Left colon (tissue), 2 donors: Measurements from ENCODE around the gene POLR1F. TPM values are rescaled to one million over a fixed set of nuclear protein-coding genes. Genes with fewer than 3 reads are reported as not detected.
"Not testable (repeated sequence)": the region's sequence is repeated elsewhere in the genome, so short reads cannot be mapped to it uniquely, and the experiment has no call there.

ENCODE experiments used
- ATAC-seq: fragments of 200-7000 bp; cut with Tn5 transposase; one replicate; pipeline ENCODE4 v1.9.1; 2020; ENCODE audit warnings: mild to moderate bottlenecking, moderate library complexity
- DNase-seq, 2 donors: peaks; one replicate each; pipeline ENCODE4 v3.0.0-alpha.2; 2020
- intact Hi-C, 2 donors: fragments of 100-400 bp; cut with DNase I in 1 of 2; cut with micrococcal nuclease in 1 of 2; formaldehyde crosslinking; loops; one replicate each; pipeline versions ENCODE4 v1.11.2 to v1.14.0; 2022; cut with DNase I, micrococcal nuclease
- microRNA-seq, 2 donors: library from miRNA; unstranded; fragments of <30 nt; microRNA quantifications; one replicate each; pipeline versions ENCODE4 v1.1.0 to v1.2.0, GENCODE V29; 2020
- total RNA-seq, 2 donors: library from RNA; stranded (reverse); fragmentation: NEBNext Ultra II Directional; extraction: Animal tissue kit (Norgen Biotek cat#: 25700); gene quantifications; one replicate each; pipeline ENCODE4 v1.2.1, GENCODE V29; 2021
- donor health status: DM: no; HTN: no; CAD: no.
- donor health status: DM: yes; HTN: yes; CAD: no.

Gene POLR1F
- total RNA-seq, 2 donors from 2014 or later: 7.5 to 11.3 TPM

DNA sequence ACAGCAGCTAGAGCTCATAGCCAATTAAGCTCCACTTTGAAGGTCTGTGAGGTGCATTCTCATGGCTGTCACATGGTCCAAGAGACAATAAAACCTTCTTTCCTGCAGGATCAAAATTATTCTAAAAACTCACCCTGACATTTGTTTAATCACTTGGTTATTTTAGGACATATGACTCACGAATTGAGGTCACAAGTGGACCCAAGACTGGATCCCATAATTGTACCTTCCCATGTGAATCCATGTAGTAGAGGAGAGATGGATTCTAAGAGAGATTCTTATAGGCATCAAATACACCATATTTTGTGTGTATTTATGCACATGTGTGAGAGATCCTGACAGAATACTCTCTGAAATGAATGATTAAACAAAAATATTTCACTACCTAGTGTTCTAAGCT, 18.1 kb downstream of the POLR1F start:
- DNase-seq (no peak), ATAC-seq (no peak)
- intact Hi-C loops: no loop called here

DNA sequence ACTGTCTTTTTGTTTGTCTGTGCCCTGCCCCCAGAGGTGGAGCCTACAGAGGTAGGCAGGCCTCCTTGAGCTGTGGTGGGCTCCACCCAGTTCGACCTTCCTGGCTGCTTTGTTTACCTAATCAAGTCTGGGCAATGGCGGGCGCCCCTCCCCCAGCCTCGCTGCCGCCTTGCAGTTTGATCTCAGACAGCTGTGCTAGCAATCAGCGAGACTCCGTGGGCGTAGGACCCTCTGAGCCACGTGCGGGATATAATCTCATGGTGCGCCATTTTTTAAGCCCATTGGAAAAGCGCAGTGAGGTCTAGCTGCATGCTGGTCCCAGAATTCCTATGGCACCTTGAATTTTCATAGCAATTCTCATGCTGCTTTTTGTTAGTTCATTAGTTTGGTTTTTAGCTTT, 19.7 kb downstream of the POLR1F start:
- ATAC-seq, intact Hi-C loops, DNase-seq: not testable (repeated sequence)

DNA sequence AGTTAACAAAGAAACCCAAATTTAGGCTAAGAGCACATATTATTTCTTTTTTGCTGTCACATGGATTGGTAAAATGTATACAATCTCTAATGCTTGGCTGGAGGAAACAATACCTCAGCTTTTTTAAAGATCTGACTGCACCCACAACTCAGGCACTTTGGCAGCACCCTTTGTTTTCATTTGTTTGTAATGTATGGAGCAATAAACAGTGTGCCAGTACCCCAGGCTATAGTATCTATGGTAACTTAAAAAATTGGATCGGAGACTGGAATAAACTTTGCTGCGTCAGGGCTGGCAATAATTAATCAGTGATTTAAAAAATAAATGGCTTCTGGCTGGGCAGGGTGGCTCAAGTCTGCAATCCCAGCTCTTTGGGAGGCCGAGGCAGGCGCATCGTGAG, 27.2 kb downstream of the POLR1F start:
- intact Hi-C loops: no loop called here
- ATAC-seq (no peak), DNase-seq (no peak)

DNA sequence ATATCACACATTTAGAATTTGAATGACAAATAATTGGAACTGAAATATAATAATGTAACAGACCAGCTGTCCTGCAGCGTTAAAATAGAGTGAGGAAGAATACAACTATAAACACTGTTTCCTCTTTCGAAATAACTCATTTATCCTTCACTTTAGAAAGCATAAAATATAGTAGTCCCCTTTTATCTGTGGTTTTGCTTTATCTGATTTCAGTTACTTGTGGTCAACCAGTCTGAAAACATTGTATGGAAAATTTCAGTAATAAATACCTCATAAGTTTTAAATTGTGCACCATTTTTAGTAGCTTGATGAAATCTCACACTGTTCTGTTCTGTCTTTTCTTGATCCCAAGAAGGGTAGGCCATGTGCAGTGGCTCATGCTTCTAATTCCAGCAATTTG, 31.7 kb downstream of the POLR1F start:
- intact Hi-C loops: no loop called here
- ATAC-seq: no peak

DNA sequence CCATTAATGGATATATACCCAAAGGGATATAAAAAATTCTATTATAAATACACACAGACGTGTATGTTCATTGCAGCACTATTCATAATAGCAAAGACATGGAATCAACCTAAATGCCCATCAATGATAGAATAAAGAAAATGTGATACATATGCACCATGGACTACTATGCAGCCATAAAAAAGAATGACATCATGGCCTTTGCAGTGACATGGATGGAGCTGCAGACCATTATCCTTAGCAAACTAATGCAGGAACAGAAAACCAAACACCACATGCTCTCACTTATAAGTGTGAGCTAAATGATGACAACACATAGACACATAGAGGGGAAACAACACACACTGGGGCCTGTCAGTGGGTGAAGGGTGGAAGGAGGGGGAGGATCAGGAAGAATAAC, 33.0 kb downstream of the POLR1F start:
- DNase-seq (no peak), ATAC-seq (no peak)
- intact Hi-C loops: no loop called here

More for the DNA sequence above, 31.7 kb downstream of the POLR1F start:
- no peak for DNase-seq

DNA sequence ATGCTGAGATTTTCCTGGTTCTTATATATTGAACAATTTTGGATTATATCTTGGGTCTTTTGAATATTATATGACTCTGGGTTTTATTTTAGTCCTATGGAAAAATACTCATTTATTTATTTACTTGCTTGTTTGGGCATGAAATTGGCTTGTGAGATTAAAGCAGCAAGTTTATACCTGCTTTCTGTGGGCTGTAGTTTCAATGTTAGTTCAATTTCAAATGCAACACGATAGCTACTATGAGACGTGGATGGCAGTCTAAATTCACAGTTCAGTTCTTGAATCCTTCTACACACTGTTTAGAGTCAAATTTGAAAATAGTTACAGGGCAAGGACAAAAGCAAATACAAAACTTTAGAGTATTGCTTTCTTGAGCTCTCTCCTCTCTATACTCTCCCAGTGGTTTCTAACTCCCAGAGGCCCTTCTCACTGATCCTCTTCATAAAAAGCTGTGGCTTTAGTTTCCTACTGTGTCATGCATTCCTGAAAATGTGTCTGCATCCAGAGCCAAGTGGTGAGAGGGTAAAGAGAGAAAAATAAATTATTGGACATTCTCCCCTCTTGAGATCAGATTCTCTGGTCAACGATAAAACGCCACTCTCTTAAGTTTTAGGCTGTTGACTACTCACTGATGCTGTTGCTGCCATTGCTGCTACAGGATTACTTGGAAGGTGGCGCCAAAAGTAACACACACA, 34.4 kb downstream of the POLR1F start:
- intact Hi-C loops: no loop called here
- ATAC-seq (no peak), DNase-seq (no peak)

DNA sequence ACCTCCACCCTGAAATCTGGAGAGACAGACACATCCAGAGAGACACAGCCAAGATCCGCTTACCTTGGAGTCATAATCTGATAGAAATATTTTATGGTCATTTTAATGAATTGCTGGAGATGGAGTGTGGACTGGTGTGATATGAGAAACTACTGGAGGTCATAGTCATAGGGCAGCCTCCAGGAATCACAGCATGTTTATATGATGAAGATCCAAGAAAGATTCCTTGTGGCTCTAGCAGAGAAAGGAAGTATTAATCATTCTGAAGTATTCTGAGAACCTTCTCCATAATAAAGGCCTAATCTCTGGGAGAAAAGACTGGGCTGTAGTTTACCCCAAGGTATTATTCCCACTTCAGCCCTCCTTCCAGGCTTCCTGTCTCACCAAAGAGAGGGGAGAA, 38.0 kb downstream of the POLR1F start:
- ATAC-seq: no peak
- DNase-seq: no peak
- intact Hi-C loops: no loop called here

DNA sequence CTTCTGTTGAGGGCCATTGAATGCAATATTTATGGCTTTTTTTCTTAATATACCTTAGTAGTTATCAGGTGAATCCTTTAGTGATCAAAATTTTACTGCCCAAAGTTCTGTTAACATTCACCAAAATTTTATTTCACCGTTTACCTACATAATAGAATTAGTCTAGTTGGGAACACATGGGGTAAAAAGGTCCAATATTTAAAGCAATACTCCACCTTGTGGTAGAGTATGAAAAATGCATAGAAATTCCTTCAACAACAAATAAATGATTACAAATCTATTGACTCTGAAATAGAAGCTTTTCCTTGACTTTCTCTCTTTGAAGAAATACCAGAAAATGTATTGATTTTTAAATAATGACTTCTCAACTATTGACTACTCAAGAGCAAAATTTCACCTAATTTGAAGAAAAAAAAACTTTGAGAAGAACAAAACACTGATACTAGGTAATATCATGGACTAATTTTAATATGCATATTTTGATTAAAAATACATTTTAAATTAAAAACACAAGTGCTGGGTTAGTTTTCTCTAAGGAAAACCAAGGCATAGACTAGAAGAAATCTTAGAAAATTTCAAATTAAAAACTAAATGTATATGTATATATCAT, 43.3 kb downstream of the POLR1F start:
- DNase-seq: no peak
- ATAC-seq: no peak
- intact Hi-C loops: no loop called here

DNA sequence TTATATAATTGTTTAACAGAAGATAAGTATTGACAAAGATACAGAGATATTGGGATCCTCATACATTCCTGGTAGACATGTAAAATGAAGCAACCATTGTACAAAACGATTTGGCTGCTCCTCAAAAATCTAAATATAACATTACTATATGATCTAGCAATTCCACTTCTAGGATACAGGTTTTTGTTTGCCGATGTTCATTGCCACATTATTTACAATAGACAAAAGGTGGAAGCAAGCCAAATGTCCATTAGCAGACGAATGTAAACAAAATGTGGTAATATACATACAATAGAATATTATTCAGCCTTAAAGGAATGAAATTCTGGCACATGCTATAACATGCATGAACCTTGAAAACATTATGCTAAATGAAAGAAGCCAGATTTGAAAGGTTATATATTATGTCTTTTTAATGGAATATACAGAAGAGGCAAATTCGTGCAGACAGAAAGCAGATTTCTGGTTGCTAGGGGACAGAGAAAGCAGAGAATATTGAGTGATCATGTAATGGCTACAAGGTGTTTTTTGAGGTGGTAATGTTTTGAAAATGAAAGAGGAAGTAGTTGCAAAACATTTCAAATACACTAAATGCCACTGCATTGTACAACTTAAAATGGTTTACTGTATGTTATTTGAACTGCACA, 44.9 kb downstream of the POLR1F start:
- ATAC-seq (no peak), DNase-seq (no peak)
- intact Hi-C loops: no loop called here

DNA sequence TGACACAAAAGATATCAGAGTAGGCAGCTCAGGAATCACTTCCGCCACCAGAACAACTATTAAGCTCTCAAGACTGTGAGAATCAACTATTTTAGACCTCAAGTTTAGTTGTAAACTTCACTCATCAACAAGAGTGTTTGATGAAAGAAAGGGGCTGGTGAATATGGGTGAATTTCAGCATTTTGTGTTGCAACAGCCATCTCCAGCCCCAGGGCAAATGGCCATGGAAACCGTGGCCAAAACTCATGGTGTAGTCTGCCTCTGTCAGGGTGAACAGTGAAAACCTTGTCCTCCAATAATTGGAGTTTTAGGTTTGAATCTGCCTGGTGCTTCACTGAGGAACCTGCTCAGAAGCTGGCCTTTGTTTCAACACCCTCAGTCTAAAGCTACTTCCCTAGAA, 60.0 kb downstream of the POLR1F start:
- no peak for ATAC-seq
- DNase-seq: no peak
- intact Hi-C loops: no loop called here

Small RNAs within 50 kb of the gene (microRNA-seq; reads per million reads assigned to microRNA genes)
- gene MIR3146: 0 to 0.53 reads per million in 2 donors

Other genes with a start within 250 kb of the POLR1F start
- gene TMEM196, start 64.6 kb upstream of the POLR1F start, total RNA-seq: not detected